GM10266 (cell line): ENCODE results near the gene RAD51B.

ENCODE experiments used
- DNase-seq: peaks from one replicate; pipeline ENCODE4 v3.0.0; 2012; ENCODE audit errors: extremely low spot score
- TF ChIP-seq, protein P1 (sequence below): IDR thresholded peaks from 2 replicates; pipeline ENCODE4 v1.5.1; 2012; ENCODE audit warnings: mild to moderate bottlenecking, low read depth; ENCODE audit not compliant: control insufficient read depth, insufficient read depth; ENCODE audit errors: missing control alignments

The RAD51B gene

GRCh38 chr14:68312884-68313610 is 493.5 kb downstream of the RAD51B start:
- TF ChIP-seq, protein P1, sequence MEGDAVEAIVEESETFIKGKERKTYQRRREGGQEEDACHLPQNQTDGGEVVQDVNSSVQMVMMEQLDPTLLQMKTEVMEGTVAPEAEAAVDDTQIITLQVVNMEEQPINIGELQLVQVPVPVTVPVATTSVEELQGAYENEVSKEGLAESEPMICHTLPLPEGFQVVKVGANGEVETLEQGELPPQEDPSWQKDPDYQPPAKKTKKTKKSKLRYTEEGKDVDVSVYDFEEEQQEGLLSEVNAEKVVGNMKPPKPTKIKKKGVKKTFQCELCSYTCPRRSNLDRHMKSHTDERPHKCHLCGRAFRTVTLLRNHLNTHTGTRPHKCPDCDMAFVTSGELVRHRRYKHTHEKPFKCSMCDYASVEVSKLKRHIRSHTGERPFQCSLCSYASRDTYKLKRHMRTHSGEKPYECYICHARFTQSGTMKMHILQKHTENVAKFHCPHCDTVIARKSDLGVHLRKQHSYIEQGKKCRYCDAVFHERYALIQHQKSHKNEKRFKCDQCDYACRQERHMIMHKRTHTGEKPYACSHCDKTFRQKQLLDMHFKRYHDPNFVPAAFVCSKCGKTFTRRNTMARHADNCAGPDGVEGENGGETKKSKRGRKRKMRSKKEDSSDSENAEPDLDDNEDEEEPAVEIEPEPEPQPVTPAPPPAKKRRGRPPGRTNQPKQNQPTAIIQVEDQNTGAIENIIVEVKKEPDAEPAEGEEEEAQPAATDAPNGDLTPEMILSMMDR: no peak
- peak; percentile 59 for DNase-seq

DNA sequence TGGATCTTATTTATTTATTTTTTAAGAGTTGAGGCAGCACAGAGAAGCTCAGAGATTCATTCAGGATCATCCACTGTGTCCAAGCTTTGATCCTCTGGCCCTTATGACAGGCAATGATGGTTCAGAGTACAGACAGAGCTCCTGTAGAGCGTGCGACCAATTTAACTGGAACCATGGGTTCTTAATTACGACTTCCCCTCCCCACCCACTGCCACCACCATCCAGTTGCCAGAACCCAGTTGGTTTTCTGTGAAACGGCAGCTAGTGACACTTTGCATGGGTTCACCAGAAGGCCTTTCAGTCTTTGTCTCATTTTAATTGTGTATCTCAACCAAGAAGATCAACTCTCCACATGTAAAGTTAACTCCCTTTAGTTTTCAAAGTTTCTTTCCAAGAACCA is 495.1 kb downstream of the RAD51B start:
- no peak for DNase-seq
- TF ChIP-seq, protein P1: no peak

- DNase-seq: no peak
- TF ChIP-seq, protein P1: no peak
Measured at GRCh38 chr14:68315081-68315480, 495.5 kb downstream of the RAD51B start.

DNA sequence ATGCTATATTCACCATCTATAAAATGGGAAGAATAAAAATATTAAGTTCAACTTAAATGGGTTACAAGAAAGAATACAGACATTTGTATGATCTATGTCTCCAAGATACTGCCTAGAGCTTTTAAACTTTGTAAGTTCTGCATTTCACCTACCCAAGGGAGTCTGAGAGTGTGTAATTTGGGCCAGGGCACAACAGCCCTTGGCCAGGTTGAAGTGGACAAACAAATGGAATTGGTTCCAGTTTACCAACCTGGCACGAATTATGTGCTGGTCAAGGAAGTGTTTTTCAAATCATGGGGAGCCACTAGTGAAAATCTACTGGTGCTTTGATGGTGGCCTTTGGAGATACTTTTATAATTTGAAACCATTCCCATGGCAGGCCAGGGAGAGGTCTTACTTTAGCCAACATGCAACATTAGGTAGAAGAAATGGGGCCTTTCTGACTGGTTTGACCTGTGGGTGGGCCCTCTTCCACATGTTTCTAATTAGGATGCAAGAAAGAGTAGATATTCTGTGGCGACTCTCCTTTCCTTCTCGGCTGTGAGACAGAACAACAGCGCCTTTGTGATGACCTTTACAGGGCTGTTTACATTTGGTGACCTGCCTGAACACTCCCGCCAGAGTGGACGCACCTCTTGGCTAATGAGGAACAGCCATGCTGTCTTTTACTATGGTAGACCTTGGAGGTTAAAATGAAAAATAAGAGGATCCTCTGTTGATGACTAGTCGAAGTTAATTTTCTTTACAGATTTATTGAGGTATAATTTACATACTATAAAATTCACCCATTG is 496.7 kb downstream of the RAD51B start:
- TF ChIP-seq, protein P1: no peak
- no peak for DNase-seq

- DNase-seq: peak; percentile 35
- TF ChIP-seq, protein P1: no peak
Measured at GRCh38 chr14:68317239-68317638, 497.7 kb downstream of the RAD51B start.

GRCh38 chr14:68318828-68319227 is 499.2 kb downstream of the RAD51B start:
- TF ChIP-seq, protein P1: no peak

GRCh38 chr14:68320495-68320894 is 500.9 kb downstream of the RAD51B start:
- TF ChIP-seq, protein P1: no peak
- DNase-seq: no peak

More at GRCh38 chr14:68318828-68319227, 499.2 kb downstream of the RAD51B start:
- DNase-seq: no peak
